ACC112 (cell line): ENCODE measurements around the gene ALDH1L2.

Experiments used
- H2AFZ ChIP-seq: fragments of 200-600 bp; sonication (generic); one replicate; pipeline ENCODE4 v1.6.0; 2017; ENCODE audit warnings: antibody characterized with exemption, low read length; ENCODE audit not compliant: unreplicated experiment
- H3K27ac ChIP-seq: fragments of 200-600 bp; sonication (generic); 2 replicates; pipeline ENCODE4 v1.5.1; 2014; ENCODE audit warnings: low read depth, mild to moderate bottlenecking, antibody characterized with exemption, low read length, moderate library complexity
- H3K27me3 ChIP-seq: fragments of 200-600 bp; sonication (generic); 2 replicates; pipeline ENCODE4 v1.6.1; 2014; ENCODE audit warnings: mild to moderate bottlenecking, antibody characterized with exemption, low read length, moderate library complexity, mixed read lengths; ENCODE audit not compliant: insufficient read depth
- H3K36me3 ChIP-seq: fragments of 200-600 bp; sonication (generic); 2 replicates; pipeline ENCODE4 v1.6.1; 2016; ENCODE audit warnings: mild to moderate bottlenecking, antibody characterized with exemption, low read length, moderate library complexity, mixed read lengths; ENCODE audit not compliant: insufficient read depth
- H3K4me1 ChIP-seq: fragments of 200-600 bp; sonication (generic); one replicate; pipeline ENCODE4 v1.6.1; 2016; ENCODE audit warnings: low read length, mixed read lengths; ENCODE audit not compliant: insufficient read depth, unreplicated experiment, control insufficient read depth
- H3K4me3 ChIP-seq: fragments of 200-600 bp; sonication (generic); 2 replicates; pipeline ENCODE4 v1.5.1; 2014; ENCODE audit warnings: mild to moderate bottlenecking, low read depth, low read length
- H3K79me2 ChIP-seq: fragments of 200-600 bp; sonication (generic); one replicate; pipeline ENCODE4 v1.6.0; 2016; ENCODE audit warnings: low read length; ENCODE audit not compliant: control insufficient read depth, unreplicated experiment, insufficient read depth

Gene ALDH1L2

DNA sequence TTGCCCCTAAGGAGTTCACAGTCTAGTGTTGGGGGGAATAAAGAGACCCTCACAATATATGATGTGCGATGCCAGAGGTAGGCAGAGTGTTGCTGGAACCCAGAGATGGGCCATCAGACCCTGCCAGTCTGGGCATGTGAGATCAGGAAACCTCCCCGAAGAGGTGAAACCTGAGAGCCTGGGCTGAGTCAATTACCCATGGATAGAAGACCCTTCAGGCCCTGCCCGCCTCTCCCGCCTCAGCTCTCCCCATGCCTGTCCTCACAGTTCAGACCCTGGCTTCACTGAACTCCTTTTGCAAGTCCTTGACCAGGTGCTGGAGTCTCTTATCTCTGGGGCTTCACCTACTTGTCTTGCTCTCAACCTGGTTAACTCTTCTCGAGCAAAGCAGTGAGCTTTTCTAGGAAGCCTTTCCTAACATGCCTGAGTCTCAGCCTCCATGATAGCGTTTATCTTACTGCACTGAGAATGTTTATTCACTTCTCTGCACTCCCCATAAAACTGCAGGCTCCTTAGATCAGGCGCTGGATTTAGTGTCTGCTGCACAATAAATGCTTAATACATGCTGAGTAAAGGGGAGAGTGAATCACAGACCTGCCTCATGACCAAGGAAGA is 19.6 kb downstream of the ALDH1L2 start:
- H3K36me3 ChIP-seq: peaks cover 33% of the 10 kb centered on the region
- H3K79me2 ChIP-seq: no peaks in the 10 kb centered on the region
- H3K4me1 ChIP-seq: no peaks in the 10 kb centered on the region
- no peak overlapping the region for H2AFZ ChIP-seq
- no peak overlapping the region for H3K27ac ChIP-seq
- H3K4me3 ChIP-seq: no peak overlapping the region
- H3K27me3 ChIP-seq: no peaks in the 10 kb centered on the region

GRCh38 chr12:105060715-105061378 is 23.4 kb downstream of the ALDH1L2 start:
- Histone ChIP-seq H3K27ac (no peak overlapping the region), H2AFZ (no peak overlapping the region), H3K4me3 (no peak overlapping the region), H3K36me3 (peaks cover 58% of the 10 kb centered on the region), H3K27me3 (no peaks in the 10 kb centered on the region), H3K4me1 (no peaks in the 10 kb centered on the region), H3K79me2 (no peaks in the 10 kb centered on the region)

GRCh38 chr12:105057174-105057573 is 27.1 kb downstream of the ALDH1L2 start:
- Histone ChIP-seq H3K4me1 (no peaks in the 10 kb centered on the region), H2AFZ (no peak overlapping the region), H3K36me3 (peaks cover 69% of the 10 kb centered on the region), H3K27ac (no peak overlapping the region), H3K27me3 (no peaks in the 10 kb centered on the region), H3K4me3 (no peak overlapping the region), H3K79me2 (no peaks in the 10 kb centered on the region)

GRCh38 chr12:105053116-105053572 is 31.1 kb downstream of the ALDH1L2 start:
- H3K4me3 ChIP-seq: no peak overlapping the region
- H3K79me2 ChIP-seq: no peaks in the 10 kb centered on the region
- H2AFZ ChIP-seq: no peak overlapping the region
- no peaks in the 10 kb centered on the region for H3K27me3 ChIP-seq
- no peak overlapping the region for H3K27ac ChIP-seq
- H3K4me1 ChIP-seq: no peaks in the 10 kb centered on the region
- H3K36me3 ChIP-seq: peaks cover 67% of the 10 kb centered on the region

DNA sequence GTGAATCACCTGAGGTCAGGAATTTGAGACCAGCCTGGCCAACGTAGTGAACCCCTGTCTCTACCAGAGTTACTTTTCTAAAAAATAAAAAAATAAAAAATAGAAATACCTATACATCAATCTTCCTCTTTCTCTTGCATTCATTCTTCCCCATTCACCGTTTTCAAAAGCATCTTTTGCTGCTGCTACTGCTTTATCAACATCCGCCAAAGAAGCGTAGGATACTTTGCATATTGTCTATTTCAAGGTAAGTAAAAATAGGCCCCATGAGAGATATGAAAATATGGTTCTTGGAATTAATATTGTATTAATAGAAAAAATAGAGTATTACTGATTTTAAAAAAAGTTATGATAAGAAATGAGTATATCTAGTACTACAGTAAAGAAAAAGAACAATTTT is 32.3 kb downstream of the ALDH1L2 start:
- Histone ChIP-seq H3K4me3 (no peak overlapping the region), H3K27me3 (no peaks in the 10 kb centered on the region), H2AFZ (no peak overlapping the region), H3K27ac (no peak overlapping the region), H3K79me2 (no peaks in the 10 kb centered on the region), H3K36me3 (peaks cover 67% of the 10 kb centered on the region), H3K4me1 (no peaks in the 10 kb centered on the region)

DNA sequence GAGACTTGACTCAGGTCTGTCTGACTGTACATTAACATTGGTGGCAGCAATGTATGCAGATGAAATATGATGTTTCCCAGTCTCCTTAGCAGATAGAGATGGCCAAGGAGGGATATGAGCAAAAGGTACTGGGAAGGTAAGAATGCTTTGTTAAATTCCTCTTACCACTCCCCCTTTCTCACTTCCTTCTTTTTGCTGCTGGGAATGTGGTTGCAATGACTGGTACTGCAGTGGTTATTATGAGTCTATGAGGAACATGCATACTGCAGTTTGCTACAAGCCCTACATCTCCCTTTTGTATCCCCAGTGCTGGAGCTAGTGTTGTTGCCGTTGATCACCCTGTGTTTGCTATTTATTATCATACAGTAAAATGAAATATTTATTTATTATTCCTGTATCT is 35.9 kb downstream of the ALDH1L2 start:
- Histone ChIP-seq H3K27me3 (no peaks in the 10 kb centered on the region), H3K79me2 (no peaks in the 10 kb centered on the region), H3K27ac (no peak overlapping the region), H2AFZ (no peak overlapping the region), H3K4me1 (no peaks in the 10 kb centered on the region), H3K36me3 (peaks cover 50% of the 10 kb centered on the region), H3K4me3 (no peak overlapping the region)

GRCh38 chr12:105047308-105047707 is 37.0 kb downstream of the ALDH1L2 start:
- Histone ChIP-seq H3K79me2 (no peaks in the 10 kb centered on the region), H3K36me3 (peaks cover 47% of the 10 kb centered on the region)

GRCh38 chr12:105041186-105041585 is 43.1 kb downstream of the ALDH1L2 start:
- Histone ChIP-seq H3K4me1 (peaks cover 5% of the 10 kb centered on the region), H3K27me3 (no peaks in the 10 kb centered on the region), H3K4me3 (no peak overlapping the region), H2AFZ (no peak overlapping the region), H3K79me2 (no peaks in the 10 kb centered on the region), H3K27ac (no peak overlapping the region), H3K36me3 (peaks cover 29% of the 10 kb centered on the region)

More at GRCh38 chr12:105047308-105047707, 37.0 kb downstream of the ALDH1L2 start:
- Histone ChIP-seq H3K4me1 (no peaks in the 10 kb centered on the region), H3K27ac (no peak overlapping the region), H3K27me3 (no peaks in the 10 kb centered on the region), H2AFZ (no peak overlapping the region), H3K4me3 (no peak overlapping the region)

GRCh38 chr12:105040476-105040875 is 43.8 kb downstream of the ALDH1L2 start:
- Histone ChIP-seq H3K79me2 (no peaks in the 10 kb centered on the region), H2AFZ (no peak overlapping the region), H3K4me1 (peaks cover 5% of the 10 kb centered on the region), H3K27me3 (no peaks in the 10 kb centered on the region), H3K36me3 (peaks cover 25% of the 10 kb centered on the region), H3K4me3 (no peak overlapping the region), H3K27ac (no peak overlapping the region)

DNA sequence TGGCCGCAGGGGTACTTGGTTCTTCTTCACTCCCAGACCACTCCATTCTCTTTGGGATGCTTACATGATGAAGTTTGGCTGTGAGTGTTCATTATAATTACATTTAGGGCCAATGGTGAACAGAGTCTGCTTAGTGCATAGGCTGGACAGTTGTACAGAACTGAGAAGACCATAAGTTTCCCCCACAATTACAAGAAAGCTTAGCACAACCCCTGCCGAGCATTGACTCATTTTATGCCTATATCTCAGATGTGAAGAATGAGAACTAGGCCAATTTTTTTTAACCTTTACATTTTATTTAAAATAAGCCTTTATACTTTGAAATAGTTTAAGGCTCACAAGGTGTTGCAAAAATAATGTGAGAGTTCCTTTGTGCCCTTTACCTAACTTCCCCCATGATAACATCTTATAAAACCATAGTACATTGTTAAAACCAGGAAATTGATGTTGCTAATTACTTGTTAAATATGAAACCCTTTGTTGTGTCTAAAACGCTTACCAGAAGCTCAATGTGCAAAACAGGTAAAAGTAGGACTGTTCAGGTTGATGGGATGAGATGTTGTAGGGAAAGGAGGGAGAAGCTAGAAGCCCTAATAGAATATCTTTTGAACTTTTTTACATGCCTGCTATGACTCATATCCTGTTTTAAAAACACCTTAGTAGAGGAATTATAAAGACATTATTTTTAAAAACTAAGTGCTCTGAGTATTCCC is 47.2 kb downstream of the ALDH1L2 start:
- Histone ChIP-seq H2AFZ (no peak overlapping the region), H3K27me3 (no peaks in the 10 kb centered on the region), H3K4me3 (no peak overlapping the region), H3K27ac (no peak overlapping the region), H3K79me2 (no peaks in the 10 kb centered on the region), H3K36me3 (peaks cover 34% of the 10 kb centered on the region), H3K4me1 (peaks cover 5% of the 10 kb centered on the region)
